Measurements from ENCODE around the gene CD52. TPM values are rescaled to one million over a fixed set of nuclear protein-coding genes. Genes with fewer than 3 reads are reported as not detected.

CD52 gene
- total and polyA plus RNA-seq, 12 donors, result 2.5 to 239 (median 5.6) TPM; not detected in 2

GRCh38 chr1:26361605-26362122, 43.9 kb downstream of the CD52 start:
- intact Hi-C loops (cut with DNase I), result no loop called here
- no peak for TF ChIP-seq CTCF (IDR thresholded peaks at IDR 0.05)
- TF ChIP-seq POLR2A (IDR thresholded peaks at IDR 0.05), result no peak

DNA sequence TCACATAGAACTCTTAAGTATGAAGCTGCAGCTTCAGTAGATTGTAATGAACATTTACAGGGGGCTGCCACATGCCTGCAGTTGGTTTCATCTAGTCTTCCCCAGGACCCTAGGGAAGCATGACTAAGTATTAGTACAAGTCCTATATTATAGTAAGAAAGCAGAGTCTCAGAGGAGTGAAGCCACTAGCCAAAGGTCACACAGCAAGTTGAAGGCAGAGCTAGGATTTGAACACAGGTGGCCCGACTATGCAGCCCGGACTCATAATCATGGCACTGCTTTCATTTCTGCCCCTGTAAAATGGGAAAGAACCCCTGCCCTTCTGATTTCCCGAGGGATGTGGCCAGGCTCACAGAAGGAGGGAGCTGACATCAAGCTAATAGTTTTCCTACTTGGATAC, 44.6 kb downstream of the CD52 start:
- Histone ChIP-seq H3K9me3 (replicated peaks in 1 of 3) (no peaks in the 10 kb centered on the region), H3K4me1 (replicated peaks in 1 of 2) (no peaks in the 10 kb centered on the region), H3K36me3 (replicated peaks in 1 of 2) (no peaks in the 10 kb centered on the region), H3K27me3 (peaks cover 48% of the 10 kb centered on the region), H3K4me3 (no peak overlapping the region), H3K27ac (no peak overlapping the region)
- intact Hi-C loops (cut with DNase I), result no loop called here
- DNase-seq, result no peak
- TF ChIP-seq CTCF (IDR thresholded peaks at IDR 0.05) (no peak), POLR2A (IDR thresholded peaks at IDR 0.05) (no peak)
- WGBS, 4 donors, result 58 to 90% (median 85%) methylated on average over 2 to 3 of the region's 3 CpGs

More at GRCh38 chr1:26361605-26362122, 43.9 kb downstream of the CD52 start:
- Histone ChIP-seq H3K36me3 (replicated peaks in 1 of 2) (no peaks in the 10 kb centered on the region), H3K27me3 (peaks cover 48% of the 10 kb centered on the region), H3K4me3 (no peak overlapping the region), H3K27ac (no peak overlapping the region), H3K9me3 (replicated peaks in 1 of 3) (no peaks in the 10 kb centered on the region), H3K4me1 (replicated peaks in 1 of 2) (no peaks in the 10 kb centered on the region)
- DNase-seq, result no peak
- 81 to 96% (median 88%) methylated on average over 3 to 12 of the region's 12 CpGs for WGBS, 4 donors

DNA sequence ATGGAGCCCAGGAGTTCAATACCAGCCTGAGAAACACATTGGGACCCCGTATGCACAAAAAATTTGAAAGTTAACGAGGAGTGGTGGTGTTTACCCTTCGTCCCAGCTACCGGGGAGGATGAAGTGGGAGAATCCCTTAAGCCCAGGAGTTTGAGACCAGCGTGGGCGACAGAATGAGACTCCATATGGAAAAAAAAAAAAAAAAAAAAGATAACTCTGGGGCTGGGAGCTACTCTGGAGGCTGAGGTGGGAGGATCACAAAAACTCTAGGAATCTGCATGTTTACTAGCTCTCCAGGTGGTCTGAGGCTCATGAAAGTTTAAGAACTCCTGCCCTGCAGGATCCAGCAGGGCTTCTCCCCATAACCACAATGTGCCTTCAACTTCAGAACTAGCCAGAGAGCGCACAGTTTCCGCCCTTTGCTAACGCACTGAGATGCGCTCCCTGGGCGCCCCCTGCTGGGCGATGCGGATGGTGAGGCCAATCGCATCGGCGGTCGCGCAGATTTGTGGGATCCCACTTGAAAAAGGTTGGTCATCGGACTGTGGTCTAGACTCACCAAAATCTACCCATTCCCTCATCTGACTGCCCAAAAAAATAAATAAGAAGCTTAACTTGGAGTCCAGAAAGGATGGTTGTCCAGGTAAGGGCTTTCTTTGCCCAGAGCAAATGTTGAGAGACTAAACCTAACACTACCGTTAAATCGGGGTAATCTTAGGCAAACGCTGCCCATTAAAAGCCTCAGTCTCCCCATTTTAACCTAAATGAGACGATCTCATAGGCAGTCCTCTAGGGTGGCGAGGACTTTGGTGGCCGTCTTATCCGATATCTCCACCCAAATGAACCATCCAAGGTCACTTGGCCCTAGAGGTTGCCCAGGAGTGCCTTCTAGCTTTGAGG, 46.0 kb downstream of the CD52 start:
- Histone ChIP-seq H3K4me3 (no peak overlapping the region), H3K9me3 (replicated peaks in 1 of 3) (no peaks in the 10 kb centered on the region), H3K27ac (no peak overlapping the region), H3K4me1 (replicated peaks in 1 of 2) (no peaks in the 10 kb centered on the region), H3K27me3 (peaks cover 48% of the 10 kb centered on the region), H3K36me3 (replicated peaks in 1 of 2) (no peaks in the 10 kb centered on the region)
- DNase-seq, result peak; percentile 65 to 87 (median 76)
- peak; percentile 67 to 89 (median 79) for TF ChIP-seq CTCF (IDR thresholded peaks at IDR 0.05)
- no peak for TF ChIP-seq POLR2A (IDR thresholded peaks at IDR 0.05)
- 31 to 35% (median 32%) methylated on average over 25 to 26 of the region's 26 CpGs for WGBS, 4 donors
- intact Hi-C loops (cut with DNase I), result no loop called here

- no peak overlapping the region for H3K27ac ChIP-seq
- TF ChIP-seq CTCF (IDR thresholded peaks at IDR 0.05) (no peak), POLR2A (IDR thresholded peaks at IDR 0.05) (no peak)
- 34 to 52% (median 40%) methylated on average over 8 to 9 of the region's 9 CpGs for WGBS, 4 donors
- H3K4me1 ChIP-seq (replicated peaks in 1 of 2), result no peaks in the 10 kb centered on the region
- DNase-seq, result no peak
- no peaks in the 10 kb centered on the region for H3K9me3 ChIP-seq (replicated peaks in 1 of 3)
- intact Hi-C loops (cut with DNase I), result no loop called here
- H3K27me3 ChIP-seq, result peaks cover 44% of the 10 kb centered on the region
- no peaks in the 10 kb centered on the region for H3K36me3 ChIP-seq (replicated peaks in 1 of 2)
- no peak overlapping the region for H3K4me3 ChIP-seq
Observed at GRCh38 chr1:26364956-26365355, 47.2 kb downstream of the CD52 start.

Measured in adrenal gland (tissue), 12 donors.